ENCODE data around the gene VWA5B2. TPM values are rescaled to one million over a fixed set of nuclear protein-coding genes. Genes with fewer than 3 reads are reported as not detected.

VWA5B2 gene
- total RNA-seq, 1 experiment from 2014 or later: 2.7 TPM

GRCh38 chr3:184193991-184194539 is 35.3 kb upstream of the VWA5B2 start:
- no peak overlapping the region for H2BK12ac ChIP-seq (ENCODE audit: insufficient read length, low read depth, low read length)
- no peaks in the 10 kb centered on the region for H3K4me1 ChIP-seq (ENCODE audit: insufficient read depth, low read length)
- H4K20me1 ChIP-seq (ENCODE audit: control insufficient read depth, insufficient read depth, insufficient read length): no peaks in the 10 kb centered on the region
- Mint-ChIP-seq H3K36me3 (ENCODE audit: insufficient read depth in 1 of 3, low read depth in 3 of 3) (peaks cover 30 to 65% (median 49%) of the 10 kb centered on the region in 3 experiments), H3K4me1 (no peaks in the 10 kb centered on the region), H3K4me3 (no peak overlapping the region), H3K27ac (no peak overlapping the region), H3K27me3 (ENCODE audit: low read depth) (no peaks in the 10 kb centered on the region), H3K9me3 (no peaks in the 10 kb centered on the region)
- no peak overlapping the region for H3K4ac ChIP-seq (ENCODE audit: low read depth, low read length)
- H2AK5ac ChIP-seq (ENCODE audit: insufficient read length, low read length): no peak overlapping the region
- no peaks in the 10 kb centered on the region for H3K27me3 ChIP-seq (ENCODE audit: insufficient read depth, low read length)
- no peak overlapping the region for H4K91ac ChIP-seq (ENCODE audit: insufficient read length, low read depth, low read length)
- no peak overlapping the region for H2BK120ac ChIP-seq (ENCODE audit: low read depth, low read length, poor library complexity, severe bottlenecking)
- WGBS (ENCODE audit: extremely low coverage, insufficient read length, low lambda C conversion rate): no CpG with 5 or more reads among the region's 9 CpGs
- no peak overlapping the region for H3K23ac ChIP-seq (ENCODE audit: insufficient read length, low read depth, low read length)
- no peak overlapping the region for H2BK5ac ChIP-seq (ENCODE audit: insufficient read length, low read length)
- no peak overlapping the region for H4K8ac ChIP-seq (replicated peaks; ENCODE audit: insufficient read length, low read depth, low read length)
- H3K14ac ChIP-seq (ENCODE audit: insufficient read depth, low read length): no peak overlapping the region
- H2AFZ ChIP-seq (ENCODE audit: low read length): no peak overlapping the region
- no peaks in the 10 kb centered on the region for H3K23me2 ChIP-seq (ENCODE audit: insufficient read length, low read depth, low read length, poor library complexity, severe bottlenecking)
- H4K5ac ChIP-seq (ENCODE audit: insufficient read length, low read depth, low read length): no peak overlapping the region
- H2BK15ac ChIP-seq (ENCODE audit: low read depth, low read length): no peak overlapping the region
- TF ChIP-seq CTCF (conservative IDR thresholded peaks at IDR 0.05): no peak
- no peak overlapping the region for H3K18ac ChIP-seq (ENCODE audit: insufficient read length, low read depth, low read length)
- no peak overlapping the region for H2BK20ac ChIP-seq (ENCODE audit: low read depth, low read length, poor library complexity, severe bottlenecking)
- H3K4me2 ChIP-seq (ENCODE audit: insufficient read depth, insufficient read length, low read length): no peak overlapping the region
- no peak overlapping the region for H3T11ph ChIP-seq (ENCODE audit: low read length)
- H3K79me2 ChIP-seq (ENCODE audit: insufficient read depth, low read length): no peaks in the 10 kb centered on the region
- no peak overlapping the region for H3K9ac ChIP-seq (ENCODE audit: extremely low read depth, insufficient read length, low read length)
- no peak overlapping the region for H3K27ac ChIP-seq (ENCODE audit: insufficient read length, low read depth, low read length)
- H3K79me1 ChIP-seq (ENCODE audit: insufficient read depth, low read depth, low read length, poor library complexity, severe bottlenecking): no peaks in the 10 kb centered on the region
- no peak overlapping the region for H3K56ac ChIP-seq (ENCODE audit: insufficient read length, low read depth, low read length)
- no peaks in the 10 kb centered on the region for H3K9me3 ChIP-seq (ENCODE audit: control insufficient read depth, low read depth, low read length)
- no peak for DNase-seq
